ENCODE measurements around the gene OSBPL8. TPM values are rescaled to one million over a fixed set of nuclear protein-coding genes. Genes with fewer than 3 reads are reported as not detected.

Gene OSBPL8
- total and polyA plus RNA-seq, 10 of the 15 experiments (the other 5 are each of a cell fraction or from before 2014, with no cell fraction given): 10.4 to 58.0 (median 32.0) TPM

- TF ChIP-seq RAD51 (IDR thresholded peaks at IDR 0.05) (no peak), POLR2AphosphoS5 (IDR thresholded peaks at IDR 0.05; ENCODE audit: low read length) (no peak), MEF2A (IDR thresholded peaks at IDR 0.05; ENCODE audit: insufficient read depth, low read depth, low read length) (no peak), CHD4 (IDR thresholded peaks at IDR 0.05) (no peak), JUNB (IDR thresholded peaks at IDR 0.05) (no peak), ZNF687 (IDR thresholded peaks at IDR 0.05) (no peak), BHLHE40 (IDR thresholded peaks at IDR 0.05; ENCODE audit: borderline replicate concordance in 1 of 2, low read depth in 2 of 2, low read length in 1 of 2) (no peak)
- in situ Hi-C loops (cut with MboI) (no loop called here), intact Hi-C loops (cut with micrococcal nuclease; ENCODE audit: unreplicated experiment) (no loop called here)
- no peak overlapping the region for H3K4me3 ChIP-seq
- SMC1A ChIA-PET (ENCODE audit: uncharacterized antibody, unreplicated experiment): interaction anchor here (1.0 to 1.1 kb wide), 2 partner anchors 12 to 48 kb away, joined by 3 read pairs; no protein-coding TSS in a partner anchor
- H3K4me2 ChIP-seq (ENCODE audit: control insufficient read depth, insufficient read depth): no peak overlapping the region
- no peaks in the 10 kb centered on the region for H4K20me1 ChIP-seq (ENCODE audit: control insufficient read depth, insufficient read depth)
- ATAC-seq (no peak), FAIRE-seq (no peak), DNase-seq (ENCODE audit: low read depth, low spot score) (no peak)
- no peak overlapping the region for H2AFZ ChIP-seq (ENCODE audit: control insufficient read depth, low read depth, low read length)
- no peak overlapping the region for H3K9ac ChIP-seq (ENCODE audit: control insufficient read depth, insufficient read depth, low read length)
- CTCF ChIA-PET: no interaction called here
- BruUV-seq (replicated peaks): no TSS peak
- RAD21 ChIA-PET (ENCODE audit: unreplicated experiment): no interaction called here
- H3K79me2 ChIP-seq (ENCODE audit: control insufficient read depth, insufficient read depth, low read length): no peaks in the 10 kb centered on the region
- H3K27ac ChIP-seq (ENCODE audit: control insufficient read depth, insufficient read depth): no peak overlapping the region
- POLR2A ChIA-PET: no interaction called here
- no peaks in the 10 kb centered on the region for H3K36me3 ChIP-seq (ENCODE audit: control insufficient read depth in 2 of 2, insufficient read depth in 2 of 2, low read length in 1 of 2)
- no peaks in the 10 kb centered on the region for H3K4me1 ChIP-seq (ENCODE audit: control insufficient read depth, insufficient read depth, low read length)
- no peaks in the 10 kb centered on the region for H3K27me3 ChIP-seq (replicated peaks in 1 of 2; ENCODE audit: control insufficient read depth in 2 of 2, insufficient read depth in 2 of 2, low read length in 1 of 2)
- H3K9me3 ChIP-seq (replicated peaks; ENCODE audit: control insufficient read depth, insufficient read depth, low read length): no peaks in the 10 kb centered on the region; the same call in 2 of the 3 replicates
Observed at GRCh38 chr12:76503957-76504356, 55.6 kb downstream of the OSBPL8 start.

All from GM12878 (cell line).